ENCODE measurements around the gene BAIAP2L1.

GRCh38 chr7:98406827-98407226 is 5.9 kb upstream of the BAIAP2L1 start:
- no peak for TF ChIP-seq CTCF (IDR thresholded peaks at IDR 0.05)
- no peak for TF ChIP-seq POLR2A (IDR thresholded peaks at IDR 0.05)
- TF ChIP-seq EP300 (IDR thresholded peaks at IDR 0.05; ENCODE audit: low read depth), result no peak

Measured in transverse colon (tissue), 3 donors.